ENCODE measurements around the gene HYAL2.
"Not testable (repeated sequence)": the region's sequence is repeated elsewhere in the genome, so short reads cannot be mapped to it uniquely, and the experiment has no call there.

The HYAL2 gene

DNA sequence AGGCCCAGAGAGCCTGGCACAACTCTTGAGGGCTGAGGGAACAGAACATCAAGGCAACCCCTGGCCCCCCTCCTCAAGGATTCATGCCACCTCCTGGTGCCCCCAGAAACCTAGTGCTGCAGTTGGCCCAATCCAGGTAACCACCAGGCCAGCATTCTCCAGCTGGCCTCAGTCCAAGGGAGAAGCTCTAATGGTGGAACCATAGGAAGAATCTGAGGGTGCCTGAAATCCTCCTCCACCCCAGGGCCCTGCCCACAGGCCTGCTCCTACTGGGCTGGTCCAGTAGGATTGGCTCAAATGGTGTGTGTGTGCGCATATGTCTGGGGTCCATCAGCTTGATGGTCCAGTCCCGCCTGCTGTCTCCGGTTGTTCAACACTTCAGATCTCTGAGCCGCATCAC lies 7.7 kb downstream of the HYAL2 start:
- in situ Hi-C loops (cut with MboI; ENCODE audit: low sequenced_read_pairs): no loop called here

DNA sequence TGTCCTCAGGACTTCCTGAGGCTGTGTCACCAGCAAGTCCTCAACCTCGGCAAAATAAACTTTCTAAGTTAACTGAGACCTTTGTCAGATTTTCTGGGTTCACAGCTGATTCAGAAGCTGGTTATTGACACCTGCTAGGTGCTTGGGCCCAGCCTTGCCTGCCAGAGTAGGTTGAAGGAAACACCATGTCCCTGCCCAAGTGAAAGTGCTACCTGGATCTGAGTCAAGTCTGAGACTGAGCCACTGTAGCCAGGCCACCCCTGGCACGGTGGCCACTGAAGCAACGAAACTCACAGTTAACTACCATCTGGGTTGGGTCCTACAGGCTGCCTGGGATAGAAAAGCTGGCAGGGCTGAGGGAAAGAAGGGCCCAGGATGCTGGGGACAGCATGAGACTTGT lies 8.2 kb downstream of the HYAL2 start:
- in situ Hi-C loops (cut with MboI; ENCODE audit: low sequenced_read_pairs): no loop called here

DNA sequence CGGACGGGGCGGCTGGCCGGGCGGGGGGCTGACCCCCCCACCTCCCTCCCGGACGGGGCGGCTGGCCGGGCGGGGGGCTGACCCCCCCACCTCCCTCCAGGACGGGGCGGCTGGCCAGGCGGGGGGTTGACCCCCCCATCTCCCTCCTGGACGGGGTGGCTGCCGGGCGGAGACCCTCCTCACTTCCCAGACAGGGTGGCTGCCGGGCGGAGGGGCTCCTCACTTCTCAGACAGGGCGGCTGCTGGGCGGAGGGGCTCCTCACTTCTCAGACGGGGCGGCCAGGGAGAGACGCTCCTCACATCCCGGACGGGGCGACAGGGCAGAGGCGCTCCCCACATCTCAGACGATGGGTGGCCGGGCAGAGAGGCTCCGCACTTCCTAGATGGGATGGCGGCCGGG lies 10.5 kb downstream of the HYAL2 start:
- in situ Hi-C loops (cut with MboI; ENCODE audit: low sequenced_read_pairs): not testable (repeated sequence)

DNA sequence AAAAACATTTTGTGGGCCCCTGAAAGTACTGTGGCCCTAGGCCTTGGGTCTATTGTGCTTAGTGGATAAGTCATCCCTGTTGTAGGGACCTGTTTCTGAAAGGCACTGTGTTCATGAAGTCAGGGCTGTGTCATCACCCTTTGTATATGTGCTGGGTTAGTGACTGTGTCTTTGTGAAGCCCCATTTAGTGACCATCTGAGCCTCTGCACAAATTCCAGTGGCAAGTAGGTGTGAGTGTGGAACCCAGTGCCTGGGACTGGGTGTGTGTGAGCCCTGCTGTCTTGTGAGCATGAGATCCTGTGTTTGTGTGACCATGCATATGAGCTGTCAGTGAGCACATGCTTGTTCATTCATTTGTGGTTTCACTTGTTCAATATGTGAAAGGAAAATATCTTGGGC lies 17.9 kb downstream of the HYAL2 start:
- in situ Hi-C loops (cut with MboI; ENCODE audit: low sequenced_read_pairs): no loop called here

DNA sequence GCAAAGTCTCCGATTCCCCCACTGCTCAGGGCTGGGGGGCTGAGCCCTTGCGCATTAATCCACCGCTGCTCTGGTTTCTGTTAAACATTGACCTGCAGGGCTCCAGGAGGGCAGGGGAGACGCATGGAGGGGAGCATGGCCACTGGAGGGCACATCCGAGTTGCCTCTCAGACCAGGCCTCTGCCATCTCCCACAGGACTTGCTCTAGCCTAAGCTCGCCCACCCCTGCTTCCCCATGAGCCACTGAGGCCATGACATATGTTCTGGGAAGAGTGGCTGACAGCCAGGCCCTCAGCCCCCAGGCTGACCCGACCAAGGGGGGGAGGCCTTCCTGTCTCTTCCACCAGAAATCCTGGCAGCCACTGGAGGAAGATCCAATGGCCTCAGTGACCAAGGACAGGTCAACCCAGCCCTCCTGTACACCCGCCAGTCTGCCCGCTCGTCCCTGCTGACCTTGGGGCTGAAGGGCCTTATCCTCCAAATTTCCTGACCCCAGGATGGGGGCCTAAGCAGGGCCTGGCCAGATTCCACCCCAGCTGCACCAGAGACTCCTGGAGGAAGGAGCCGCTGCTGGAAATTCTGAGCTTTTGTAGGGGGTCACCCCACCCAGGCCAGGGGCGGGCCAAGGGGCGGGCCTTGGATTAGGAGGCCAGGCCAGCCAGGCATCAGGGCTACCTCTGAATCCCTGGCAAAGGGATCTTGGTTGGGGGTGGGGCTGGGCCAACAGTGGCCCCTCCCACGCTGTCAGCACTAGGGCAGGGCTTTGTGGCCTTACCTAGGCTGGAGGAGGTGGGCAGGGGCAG lies 19.3 kb downstream of the HYAL2 start, which contains the start of gene HYAL1:
HYAL1 (minus strand) TSS at position 562 of the 803 bp plus-strand sequence. CDS start 618 bp downstream, outside the sequence.
- in situ Hi-C loops (cut with MboI; ENCODE audit: low sequenced_read_pairs): no loop called here

DNA sequence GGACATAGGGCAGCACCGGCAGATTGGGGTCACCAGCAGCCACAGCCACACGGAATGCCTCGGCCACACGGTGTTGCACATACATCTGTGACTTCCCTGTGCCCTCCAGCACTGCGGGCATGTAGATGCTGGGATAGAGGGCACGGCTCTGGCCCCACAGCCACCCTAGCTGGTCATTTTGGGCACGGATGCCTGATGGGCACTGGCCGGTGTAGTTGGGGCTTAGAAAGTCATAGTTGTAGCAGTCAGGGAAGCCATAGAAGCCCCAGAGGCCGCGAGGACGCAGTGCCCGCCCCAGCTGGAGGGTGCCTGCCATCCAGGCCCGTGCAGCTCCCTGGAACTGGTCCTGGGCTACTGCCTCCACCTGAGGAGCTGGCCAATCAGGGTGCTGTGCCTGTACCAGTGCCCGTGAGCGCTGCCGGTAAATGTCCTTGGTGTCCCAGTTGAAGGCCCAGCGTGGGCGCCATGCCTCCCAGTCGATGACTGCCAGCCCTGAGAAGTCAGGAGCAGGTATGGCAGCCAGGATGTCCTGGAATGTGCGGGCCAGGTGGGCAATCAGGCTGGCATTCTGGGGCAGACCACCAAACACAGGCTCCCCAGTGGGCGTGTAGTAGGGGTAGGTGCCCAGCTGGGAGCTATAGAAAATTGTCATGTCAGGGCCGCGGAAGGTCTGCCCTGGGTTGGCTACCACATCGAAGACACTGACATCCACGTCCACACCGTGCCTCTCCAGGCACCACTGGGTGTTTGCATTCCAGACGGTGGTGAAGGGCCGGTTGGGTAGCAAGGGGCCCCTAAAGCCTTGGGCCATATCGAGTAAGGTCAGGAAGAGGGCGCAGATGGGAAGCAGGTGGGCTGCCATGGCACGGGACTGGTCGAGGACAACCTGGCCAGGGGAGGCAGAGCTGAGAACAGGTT lies 20.2 kb downstream of the HYAL2 start:
- in situ Hi-C loops (cut with MboI; ENCODE audit: low sequenced_read_pairs): no loop called here

DNA sequence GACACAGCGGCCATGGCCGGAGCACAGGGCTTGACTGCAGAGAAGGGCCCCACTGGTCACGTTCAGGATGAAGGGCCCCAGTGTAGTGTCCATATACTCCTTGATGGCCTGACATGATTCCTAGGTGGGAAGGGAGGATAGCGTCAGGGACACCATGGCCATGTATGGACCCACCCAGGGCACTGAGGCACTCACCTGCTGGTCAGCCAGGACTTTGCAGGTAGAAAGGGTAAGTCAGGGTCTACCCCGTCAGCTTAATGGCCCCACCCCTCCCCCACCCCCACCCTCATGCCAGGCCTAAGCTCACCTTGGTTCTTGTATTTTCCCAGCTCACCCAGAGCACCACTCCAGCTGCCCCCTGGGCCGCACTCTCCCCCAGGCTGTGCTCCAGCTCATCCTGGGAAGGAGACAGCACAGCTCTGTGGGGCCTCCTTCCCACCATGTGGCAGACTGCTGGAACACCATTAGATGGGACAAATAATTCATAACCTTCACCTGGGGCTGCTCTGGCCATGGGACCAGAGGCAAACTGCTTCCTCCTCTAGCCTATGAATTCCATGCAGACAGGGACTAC lies 21.8 kb downstream of the HYAL2 start:
- in situ Hi-C loops (cut with MboI; ENCODE audit: low sequenced_read_pairs): no loop called here

DNA sequence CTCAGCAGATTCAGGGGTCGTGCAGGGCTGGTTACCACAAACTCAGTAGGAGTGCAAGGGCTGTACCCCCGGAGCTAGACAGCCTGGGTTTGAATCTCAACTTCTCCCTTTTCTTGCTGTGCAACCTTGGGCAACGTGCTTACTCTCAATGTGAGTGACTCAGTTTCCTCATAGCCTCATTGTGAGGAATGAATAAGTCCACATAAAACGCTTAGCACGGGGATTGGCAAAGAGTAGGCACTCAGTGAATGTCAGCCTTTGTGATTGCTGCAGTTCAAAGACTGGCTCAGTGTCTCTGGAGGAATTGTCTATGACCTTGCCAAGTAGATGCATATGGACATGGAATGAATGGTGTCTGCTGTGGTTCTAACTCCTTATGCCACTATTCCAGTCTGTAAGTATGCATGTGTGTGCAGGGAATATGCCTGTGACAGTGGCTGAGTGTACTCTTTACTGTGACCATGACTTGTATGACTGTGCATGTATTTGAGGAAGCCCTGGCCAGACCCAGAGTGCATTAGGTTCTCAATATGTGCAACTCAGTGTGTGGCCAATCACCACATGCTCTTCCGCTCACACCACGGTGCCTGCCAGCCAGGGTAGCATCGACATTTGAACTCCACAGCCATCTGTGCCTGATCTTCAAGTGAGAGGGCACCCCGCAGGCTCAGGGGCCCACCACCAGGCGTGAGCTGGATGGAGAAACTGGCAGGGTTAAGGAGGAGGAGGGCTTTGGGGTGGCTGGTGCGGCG lies 22.4 kb downstream of the HYAL2 start:
- in situ Hi-C loops (cut with MboI; ENCODE audit: low sequenced_read_pairs): no loop called here

DNA sequence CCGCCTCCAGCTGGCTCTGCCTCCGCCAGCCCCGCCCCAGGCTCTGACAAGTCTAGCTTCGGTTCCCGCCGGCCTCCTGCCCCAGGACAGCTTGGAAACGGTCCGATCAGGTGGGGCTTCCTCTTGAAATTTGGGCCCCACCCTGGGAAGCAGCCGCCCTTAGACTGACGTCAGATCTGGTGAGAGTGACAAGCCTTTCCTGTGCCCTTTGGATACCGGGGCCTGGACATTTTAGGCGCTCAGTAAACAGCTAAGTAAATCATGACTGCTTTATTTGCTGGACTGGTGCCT lies 23.0 kb downstream of the HYAL2 start:
- in situ Hi-C loops (cut with MboI; ENCODE audit: low sequenced_read_pairs): no loop called here

DNA sequence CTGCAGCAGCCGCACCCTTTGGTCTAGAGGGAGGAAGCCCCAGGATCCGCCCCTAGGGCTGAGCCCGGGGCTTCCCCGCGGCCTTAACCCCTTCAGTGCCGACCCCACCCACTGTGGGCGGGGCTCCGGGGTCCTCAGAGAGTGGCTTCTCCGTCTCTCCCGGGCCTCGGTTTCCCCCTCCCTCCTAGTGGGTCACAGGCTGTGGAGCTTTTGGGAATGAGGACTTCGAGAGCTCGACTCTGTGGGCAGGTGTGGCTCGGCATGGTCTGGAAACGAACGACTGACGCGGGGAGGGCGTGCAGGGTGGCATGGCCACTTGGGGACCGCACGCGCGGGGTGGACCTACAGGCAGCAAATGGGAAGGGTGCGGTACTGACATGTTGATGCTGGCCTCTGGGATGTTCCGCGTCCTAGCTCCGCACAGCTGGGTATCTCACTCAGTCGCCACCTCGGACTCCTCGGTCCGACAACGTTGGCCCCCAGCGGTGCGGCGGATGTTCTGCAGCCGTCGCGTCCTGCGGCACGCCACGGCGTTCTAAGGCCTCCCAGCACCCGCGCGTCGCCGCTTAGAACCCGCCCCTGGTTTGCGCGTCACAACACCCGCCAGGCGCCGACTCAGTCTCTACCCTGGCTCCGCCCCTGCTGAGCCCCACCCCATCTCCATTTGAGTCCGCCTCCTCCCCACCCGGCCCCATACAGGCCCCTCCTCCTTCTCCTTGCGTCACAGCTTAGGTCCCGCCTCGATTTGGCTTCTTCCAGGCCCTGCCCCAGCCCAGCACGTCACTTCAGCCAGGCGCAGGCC lies 23.5 kb downstream of the HYAL2 start, which contains the start of the genes HYAL3 and NAA80:
HYAL3 (minus strand) TSS at position 570 of the 802 bp plus-strand sequence. CDS start 3,803 bp downstream, outside the sequence.
NAA80 (minus strand) TSS at position 570 of the 802 bp plus-strand sequence. CDS start 1,942 bp downstream, outside the sequence.
- in situ Hi-C loops (cut with MboI; ENCODE audit: low sequenced_read_pairs): no loop called here

DNA sequence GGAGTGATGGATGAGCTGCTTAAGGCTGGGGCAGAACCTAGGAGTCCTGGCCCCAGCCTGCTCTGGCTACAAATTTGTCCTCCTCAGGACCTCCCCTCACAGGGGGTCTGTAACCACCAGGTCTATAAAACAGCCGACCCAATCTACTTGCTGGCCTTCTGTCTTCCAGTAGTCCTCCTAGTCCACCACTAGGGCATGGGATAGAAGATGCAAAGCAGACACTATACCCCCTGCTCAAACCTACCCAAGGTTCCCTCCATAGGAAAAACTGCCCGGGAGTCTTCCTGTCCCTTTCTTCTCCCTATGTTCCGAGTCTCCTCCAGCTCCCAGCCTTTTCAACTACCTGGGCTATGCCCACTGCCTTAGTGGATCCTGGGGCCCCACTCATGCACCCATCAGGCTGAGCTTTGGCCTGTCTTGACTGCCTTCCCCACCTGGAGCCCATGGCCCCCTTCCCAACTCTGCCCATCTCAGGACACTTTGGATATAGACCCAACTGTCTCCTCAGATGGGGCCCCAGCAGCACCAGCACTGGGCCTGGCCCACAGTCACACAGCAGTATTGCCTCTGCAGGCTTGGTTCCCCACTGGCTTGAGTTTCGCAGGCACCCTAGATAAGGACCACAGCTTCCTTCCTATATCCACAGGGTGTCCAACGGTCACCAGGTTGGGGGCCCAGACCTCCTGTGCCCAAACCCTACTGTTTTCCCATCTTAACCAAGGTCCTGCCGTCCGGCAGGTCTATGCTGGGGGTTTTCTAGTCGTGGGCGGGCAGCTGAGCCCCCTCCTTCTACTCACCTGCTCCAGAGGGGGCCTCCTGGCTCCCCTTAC lies 24.4 kb downstream of the HYAL2 start:
- in situ Hi-C loops (cut with MboI; ENCODE audit: low sequenced_read_pairs): no loop called here

DNA sequence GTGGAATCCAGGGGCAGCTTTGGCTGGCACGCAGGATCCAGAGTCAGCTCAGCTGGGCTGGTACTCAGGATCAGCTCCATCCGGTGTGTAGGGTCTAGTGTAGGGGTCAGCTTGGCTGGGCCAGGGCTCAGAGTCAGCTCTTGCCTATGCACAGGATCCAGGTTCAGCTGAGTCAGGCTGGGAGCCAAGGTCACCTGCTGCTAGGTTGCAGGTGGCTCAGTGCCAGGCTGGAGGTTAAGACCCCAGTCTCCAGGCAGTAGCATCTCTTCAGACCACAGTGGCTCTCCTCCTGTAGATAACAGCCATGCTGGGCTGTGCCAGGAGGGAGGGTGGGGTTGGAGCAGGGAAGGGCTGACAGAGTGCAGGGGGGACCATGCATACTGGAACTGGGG lies 25.2 kb downstream of the HYAL2 start:
- in situ Hi-C loops (cut with MboI; ENCODE audit: low sequenced_read_pairs): no loop called here

DNA sequence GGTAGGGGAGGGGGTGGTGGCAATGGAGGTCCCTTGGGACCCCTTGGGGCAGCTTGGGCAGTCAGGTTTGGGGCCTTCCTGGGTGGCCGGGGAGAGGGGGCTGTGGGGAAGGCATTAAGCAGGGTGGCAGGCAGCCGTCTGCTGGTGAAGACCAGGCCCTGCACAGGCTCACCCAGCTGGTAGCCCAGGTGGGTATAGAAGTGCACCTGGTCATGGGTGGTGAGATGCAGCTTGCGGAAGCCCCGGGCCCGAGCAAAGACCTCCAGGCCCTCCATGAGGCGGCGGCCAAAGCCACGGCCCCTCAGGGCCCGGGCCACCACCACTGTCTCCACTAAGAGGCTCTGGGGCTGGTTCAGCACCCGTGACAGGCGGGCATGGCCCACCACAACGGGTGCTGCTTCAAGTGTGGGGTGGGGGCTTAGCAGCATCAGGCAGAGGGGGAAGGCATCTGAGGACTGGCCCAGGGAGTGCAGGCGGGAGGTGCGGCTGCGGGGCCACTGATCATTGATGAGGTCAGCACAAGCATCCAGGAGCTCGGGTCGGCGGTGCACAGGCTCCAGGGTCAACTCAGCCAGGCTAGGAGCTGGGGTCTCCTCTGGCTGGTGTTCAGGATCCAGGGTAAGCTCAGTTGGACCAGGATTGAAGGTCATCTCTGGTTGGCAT lies 25.7 kb downstream of the HYAL2 start:
- in situ Hi-C loops (cut with MboI; ENCODE audit: low sequenced_read_pairs): no loop called here

DNA sequence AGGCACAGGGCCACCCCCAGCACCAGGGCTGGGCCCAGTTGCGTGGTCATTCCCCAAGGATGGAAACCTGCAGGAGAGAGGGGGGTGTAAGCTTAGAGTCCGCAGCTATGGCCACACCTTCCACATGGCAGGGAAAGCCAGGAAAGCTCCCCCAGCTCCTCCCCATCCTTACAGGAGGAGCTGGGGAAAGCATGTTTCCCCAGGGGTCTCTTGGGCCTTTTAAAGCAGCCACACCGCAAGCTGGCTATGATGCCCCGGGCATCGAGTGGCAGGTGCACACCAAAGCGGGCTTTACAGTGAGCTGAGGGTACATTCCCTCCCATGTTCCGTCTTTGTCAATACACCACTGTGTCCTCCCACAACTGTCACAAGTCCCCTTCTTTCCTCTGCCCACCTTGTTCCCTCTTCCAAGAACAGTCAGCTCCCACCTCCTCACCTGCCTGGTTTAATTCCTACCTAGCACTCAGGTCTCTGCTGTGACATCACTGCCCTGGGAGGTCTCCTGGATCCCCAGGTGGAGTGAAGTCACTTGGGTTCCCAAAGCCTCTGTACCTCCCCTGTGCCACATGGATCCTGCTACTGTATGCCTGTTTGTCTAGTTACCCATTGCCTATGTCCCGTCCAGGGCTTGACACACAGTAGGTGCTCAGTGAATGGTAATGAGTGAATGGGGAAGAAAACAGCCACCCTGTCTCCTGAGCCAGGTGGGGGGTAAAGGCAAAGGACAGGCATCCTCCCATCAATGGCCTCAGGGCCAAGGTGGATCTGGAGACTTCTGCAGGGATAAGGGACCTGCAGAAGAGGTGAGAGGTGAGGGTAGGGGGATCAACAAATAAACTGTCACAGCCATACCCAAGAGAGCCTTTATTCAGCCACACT lies 26.8 kb downstream of the HYAL2 start:
- in situ Hi-C loops (cut with MboI; ENCODE audit: low sequenced_read_pairs): no loop called here

DNA sequence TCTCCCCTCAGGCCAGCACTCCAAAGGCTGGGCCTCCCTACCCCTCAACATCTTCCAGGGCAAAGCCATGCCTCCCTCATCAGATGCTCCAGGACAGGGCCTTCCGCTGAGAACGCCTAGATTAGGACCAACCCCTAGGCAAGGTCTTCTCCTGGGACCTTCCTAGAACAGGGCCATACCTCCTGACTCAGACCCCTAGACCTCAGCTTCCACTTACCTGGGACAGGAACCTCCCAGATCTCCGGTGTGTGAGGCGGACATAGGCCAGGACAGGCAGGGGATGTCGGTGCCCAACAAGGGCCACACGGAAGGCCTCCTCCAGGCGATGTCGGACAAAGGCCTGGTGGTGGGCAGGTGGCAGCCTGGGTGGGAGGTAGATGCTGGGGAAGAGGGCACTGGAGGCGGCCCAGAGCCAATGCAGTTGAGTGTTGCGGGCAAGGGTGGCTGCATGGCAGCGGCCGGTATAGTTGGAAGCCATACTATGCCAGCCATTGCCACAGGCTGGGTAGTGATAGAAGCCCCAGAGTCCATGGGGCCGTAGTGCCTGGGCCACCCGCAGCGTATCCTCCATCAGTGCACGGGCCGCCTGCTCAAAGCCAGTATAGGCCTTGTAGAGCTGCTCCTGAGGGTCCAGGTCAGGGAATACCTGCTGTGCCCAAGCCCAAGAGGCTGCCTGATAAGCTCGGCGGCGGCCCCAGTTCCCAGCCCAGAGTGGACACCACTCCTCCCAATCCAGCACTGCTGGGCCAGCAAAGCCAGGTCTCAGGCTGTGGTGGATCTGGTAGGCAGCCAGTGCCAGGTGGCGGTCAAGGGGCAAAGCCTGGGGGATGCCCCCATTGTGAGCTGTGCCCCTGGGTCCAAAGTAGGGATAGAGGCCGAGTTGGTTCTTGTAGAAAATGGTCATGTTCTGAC lies 27.8 kb downstream of the HYAL2 start:
- in situ Hi-C loops (cut with MboI; ENCODE audit: low sequenced_read_pairs): no loop called here

DNA sequence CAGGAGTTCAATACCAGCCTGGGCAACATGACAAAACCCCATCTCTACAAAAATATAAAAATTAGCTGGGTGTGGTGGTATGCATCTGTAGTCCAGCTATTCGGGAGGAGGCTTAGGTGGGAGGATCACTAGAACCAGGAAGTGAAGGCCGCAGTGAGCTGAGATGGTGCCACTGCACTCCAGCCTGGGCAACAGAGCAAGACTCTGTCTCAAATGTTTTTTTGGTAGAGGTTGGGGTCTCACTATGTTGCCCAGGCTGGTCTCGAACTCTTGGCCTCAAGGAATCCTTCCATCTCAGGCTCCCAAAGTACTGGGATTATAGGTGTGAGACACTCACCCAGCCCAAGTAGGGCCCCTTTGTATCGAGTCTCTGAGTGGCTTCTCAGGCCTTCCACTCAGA lies 28.5 kb downstream of the HYAL2 start:
- in situ Hi-C loops (cut with MboI; ENCODE audit: low sequenced_read_pairs): no loop called here

Measured in HL-60/S4 treated with retinoic acid at 250 ng/mL for 4 days and 3 days (cell line).